IMR-90 (cell line): ENCODE measurements around the gene GPR141.

Experiments
- CEBPB ChIP-seq: IDR thresholded peaks from 2 replicates; pipeline ENCODE4 v1.6.1; 2012; ENCODE audit warnings: low read depth, low read length, improper control_type of control experiment
- CHD1 ChIP-seq: IDR thresholded peaks from 2 replicates; pipeline ENCODE4 v1.6.1; 2012; ENCODE audit warnings: low read depth, low read length, improper control_type of control experiment
- CTCF ChIP-seq: conservative IDR thresholded peaks from 2 replicates; pipeline ENCODE4 v1.5.1; 2012; ENCODE audit warnings: mild to moderate bottlenecking, low read depth, low read length, improper control_type of control experiment
- ELK1 ChIP-seq: fragments of 150-350 bp; IDR thresholded peaks from 2 replicates; pipeline ENCODE4 v1.6.1; 2016; ENCODE audit warnings: low read depth, mild to moderate bottlenecking, low read length, moderate library complexity, borderline replicate concordance
- MXI1 ChIP-seq: IDR thresholded peaks from 2 replicates; pipeline ENCODE4 v1.6.1; 2012; ENCODE audit warnings: low read depth, mild to moderate bottlenecking, low read length, moderate library complexity, borderline replicate concordance
- POLR2A ChIP-seq: IDR thresholded peaks from 2 replicates; pipeline ENCODE4 v1.6.1; 2012; ENCODE audit warnings: mild to moderate bottlenecking, low read depth, low read length
- RAD21 ChIP-seq: IDR thresholded peaks from 2 replicates; pipeline ENCODE4 v1.6.1; 2012; ENCODE audit warnings: low read length, improper control_type of control experiment
- RFX5 ChIP-seq: IDR thresholded peaks from 2 replicates; pipeline ENCODE4 v1.8.0; 2012; ENCODE audit warnings: low read depth, mild to moderate bottlenecking, low read length, moderate library complexity
- SMC3 ChIP-seq: fragments of 150-350 bp; IDR thresholded peaks from 2 replicates; pipeline ENCODE4 v1.6.1; 2016; ENCODE audit warnings: low read depth, mild to moderate bottlenecking, antibody characterized with exemption, low read length, moderate library complexity
- USF2 ChIP-seq: fragments of 150-350 bp; IDR thresholded peaks from 2 replicates; pipeline ENCODE4 v1.6.1; 2017; ENCODE audit warnings: mild to moderate bottlenecking, antibody characterized with exemption, low read length, low read depth

- no peak for TF ChIP-seq POLR2A
- TF ChIP-seq CTCF: no peak
- no peak for TF ChIP-seq SMC3
- no peak for TF ChIP-seq CEBPB
- no peak for TF ChIP-seq MXI1
- no peak for TF ChIP-seq ELK1
- TF ChIP-seq RAD21: no peak
- TF ChIP-seq CHD1: no peak
- no peak for TF ChIP-seq RFX5
- TF ChIP-seq USF2: no peak
Measured at GRCh38 chr7:37740398-37740797, 56.8 kb downstream of the GPR141 start.
